Measurements from ENCODE around the gene DUSP9.

- TF ChIP-seq EZH2phosphoT487 (IDR thresholded peaks at IDR 0.05; ENCODE audit: borderline replicate concordance, low read length): no peak
- no peak for TF ChIP-seq CTCF (conservative IDR thresholded peaks at IDR 0.05; ENCODE audit: low read depth, low read length)
These were observed 24.9 kb upstream of the DUSP9 start for GRCh38 chrX:153621949-153622598.
